Measurements from ENCODE around the gene LYZL6.

Gene LYZL6

GRCh38 chr17:35981908-35982330, 38.4 kb upstream of the LYZL6 start:
- no peaks in the 10 kb centered on the region for H3K4me1 ChIP-seq (ENCODE audit: insufficient read depth, low read length)
- no peak overlapping the region for H3K27ac ChIP-seq (ENCODE audit: low read length)

GRCh38 chr17:35981246-35981645, 37.7 kb upstream of the LYZL6 start, which contains the start of gene CCL16:
Gene CCL16, minus strand, starts transcription at chr17:35981497. Its CDS starts 77 bp downstream, at chr17:35981420.
- Histone ChIP-seq H3K27ac (ENCODE audit: low read length) (no peak within 1 kb of the TSS), H3K4me3 (ENCODE audit: low read depth in 1 of 2, low read length in 2 of 2) (no peak within 1 kb of the TSS), H3K79me2 (ENCODE audit: insufficient read depth, low read length) (no peaks in the 10 kb centered on the region), H3K36me3 (ENCODE audit: insufficient read depth, low read length) (no peaks in the 10 kb centered on the region), H3K4me1 (ENCODE audit: insufficient read depth, low read length) (no peaks in the 10 kb centered on the region), H2AFZ (ENCODE audit: low read depth, low read length) (no peak within 1 kb of the TSS), H4K20me1 (ENCODE audit: insufficient read depth, low read length) (no peaks in the 10 kb centered on the region), H3K9ac (ENCODE audit: low read depth, low read length) (no peak within 1 kb of the TSS), H3K9me3 (ENCODE audit: insufficient read depth, low read length, severe bottlenecking) (no peaks in the 10 kb centered on the region), H3K4me2 (ENCODE audit: insufficient read depth, low read length) (no peak within 1 kb of the TSS), H3K27me3 (ENCODE audit: insufficient read depth, low read length, poor library complexity) (no peaks in the 10 kb centered on the region)
- DNase-seq (no peak), ATAC-seq (ENCODE audit: insufficient read depth, low read depth) (no peak)
- no peak for TF ChIP-seq CTCF (IDR thresholded peaks at IDR 0.05; ENCODE audit: borderline replicate concordance, extremely low read depth, low read length, poor library complexity, severe bottlenecking)
- no peak for TF ChIP-seq EZH2 (IDR thresholded peaks at IDR 0.05; ENCODE audit: borderline replicate concordance, low read depth, low read length, severe bottlenecking)

More at GRCh38 chr17:35981908-35982330, 38.4 kb upstream of the LYZL6 start:
- Histone ChIP-seq H4K20me1 (ENCODE audit: insufficient read depth, low read length) (no peaks in the 10 kb centered on the region), H3K36me3 (ENCODE audit: insufficient read depth, low read length) (no peaks in the 10 kb centered on the region), H3K4me2 (ENCODE audit: insufficient read depth, low read length) (no peak overlapping the region), H3K79me2 (ENCODE audit: insufficient read depth, low read length) (no peaks in the 10 kb centered on the region), H3K27me3 (ENCODE audit: insufficient read depth, low read length, poor library complexity) (no peaks in the 10 kb centered on the region), H3K9ac (ENCODE audit: low read depth, low read length) (no peak overlapping the region), H3K4me3 (ENCODE audit: low read depth in 1 of 2, low read length in 2 of 2) (no peak overlapping the region), H3K9me3 (ENCODE audit: insufficient read depth, low read length, severe bottlenecking) (no peaks in the 10 kb centered on the region), H2AFZ (ENCODE audit: low read depth, low read length) (no peak overlapping the region)
- TF ChIP-seq CTCF (IDR thresholded peaks at IDR 0.05; ENCODE audit: borderline replicate concordance, extremely low read depth, low read length, poor library complexity, severe bottlenecking) (peak; percentile 23), EZH2 (IDR thresholded peaks at IDR 0.05; ENCODE audit: borderline replicate concordance, low read depth, low read length, severe bottlenecking) (no peak)
- DNase-seq (no peak), ATAC-seq (ENCODE audit: insufficient read depth, low read depth) (no peak)

GRCh38 chr17:35978346-35978745, 34.8 kb upstream of the LYZL6 start:
- no peak for TF ChIP-seq EZH2 (IDR thresholded peaks at IDR 0.05; ENCODE audit: borderline replicate concordance, low read depth, low read length, severe bottlenecking)
- no peak for TF ChIP-seq CTCF (IDR thresholded peaks at IDR 0.05; ENCODE audit: borderline replicate concordance, extremely low read depth, low read length, poor library complexity, severe bottlenecking)
- Histone ChIP-seq H3K4me3 (ENCODE audit: low read depth in 1 of 2, low read length in 2 of 2) (no peak overlapping the region), H2AFZ (ENCODE audit: low read depth, low read length) (no peak overlapping the region), H3K9me3 (ENCODE audit: insufficient read depth, low read length, severe bottlenecking) (no peaks in the 10 kb centered on the region), H3K27me3 (ENCODE audit: insufficient read depth, low read length, poor library complexity) (no peaks in the 10 kb centered on the region), H3K4me2 (ENCODE audit: insufficient read depth, low read length) (no peak overlapping the region), H3K36me3 (ENCODE audit: insufficient read depth, low read length) (no peaks in the 10 kb centered on the region), H3K4me1 (ENCODE audit: insufficient read depth, low read length) (no peaks in the 10 kb centered on the region), H4K20me1 (ENCODE audit: insufficient read depth, low read length) (no peaks in the 10 kb centered on the region), H3K27ac (ENCODE audit: low read length) (no peak overlapping the region), H3K9ac (ENCODE audit: low read depth, low read length) (no peak overlapping the region), H3K79me2 (ENCODE audit: insufficient read depth, low read length) (no peaks in the 10 kb centered on the region)
- DNase-seq = no peak
- no peak for ATAC-seq (ENCODE audit: insufficient read depth, low read depth)

GRCh38 chr17:35977509-35977908, 34.0 kb upstream of the LYZL6 start:
- no peaks in the 10 kb centered on the region for H3K9me3 ChIP-seq (ENCODE audit: insufficient read depth, low read length, severe bottlenecking)
- TF ChIP-seq CTCF (IDR thresholded peaks at IDR 0.05; ENCODE audit: borderline replicate concordance, extremely low read depth, low read length, poor library complexity, severe bottlenecking) = no peak
- no peak for TF ChIP-seq EZH2 (IDR thresholded peaks at IDR 0.05; ENCODE audit: borderline replicate concordance, low read depth, low read length, severe bottlenecking)
- H4K20me1 ChIP-seq (ENCODE audit: insufficient read depth, low read length) = no peaks in the 10 kb centered on the region
- no peak overlapping the region for H3K27ac ChIP-seq (ENCODE audit: low read length)
- no peaks in the 10 kb centered on the region for H3K27me3 ChIP-seq (ENCODE audit: insufficient read depth, low read length, poor library complexity)
- no peaks in the 10 kb centered on the region for H3K4me1 ChIP-seq (ENCODE audit: insufficient read depth, low read length)
- H2AFZ ChIP-seq (ENCODE audit: low read depth, low read length) = no peak overlapping the region
- ATAC-seq (ENCODE audit: insufficient read depth, low read depth) (no peak), DNase-seq (no peak)
- no peak overlapping the region for H3K9ac ChIP-seq (ENCODE audit: low read depth, low read length)
- no peaks in the 10 kb centered on the region for H3K36me3 ChIP-seq (ENCODE audit: insufficient read depth, low read length)
- no peaks in the 10 kb centered on the region for H3K79me2 ChIP-seq (ENCODE audit: insufficient read depth, low read length)
- H3K4me3 ChIP-seq (ENCODE audit: low read depth in 1 of 2, low read length in 2 of 2) = no peak overlapping the region
- no peak overlapping the region for H3K4me2 ChIP-seq (ENCODE audit: insufficient read depth, low read length)
